Keratinocyte (primary cell): Measurements from ENCODE around the gene KAT8. TPM values are rescaled to one million over a fixed set of nuclear protein-coding genes. Genes with fewer than 3 reads are reported as not detected.
"Not testable (repeated sequence)": the region's sequence is repeated elsewhere in the genome, so short reads cannot be mapped to it uniquely, and the experiment has no call there.

Experiments used
- DNase-seq: peaks from one replicate; pipeline ENCODE4 v3.0.0-alpha.2; 2011; ENCODE audit warnings: low read depth, missing footprints, low spot score
- FAIRE-seq: peaks from 2 replicates; lab custom pipeline; 2011; peaks lifted over from hg19 to GRCh38; lab: Jason Lieb, UNC
- H2AFZ ChIP-seq: 2 replicates; pipeline ENCODE4 v1.6.0; 2012; ENCODE audit warnings: low read length, control low read depth, inconsistent platforms; ENCODE audit not compliant: control insufficient read depth
- H3K27ac ChIP-seq: 2 replicates; pipeline ENCODE4 v1.5.1; 2011; ENCODE audit warnings: low read length; ENCODE audit not compliant: control insufficient read depth, insufficient read depth
- H3K27me3 ChIP-seq: 3 replicates; pipeline ENCODE4 v1.6.0; 2011; ENCODE audit warnings: low read length; ENCODE audit not compliant: control insufficient read depth, insufficient read depth; ENCODE audit errors: extremely low read depth
- H3K36me3 ChIP-seq, 2 experiments: 2 replicates in 1 of 2; 3 replicates in 1 of 2; pipeline ENCODE4 v1.5.1; 2011; ENCODE audit warnings: low read length in 2 of 2, mild to moderate bottlenecking in 1 of 2; ENCODE audit not compliant: control insufficient read depth in 2 of 2, insufficient read depth in 2 of 2; ENCODE audit errors: extremely low read depth in 1 of 2
- H3K4me1 ChIP-seq: 3 replicates; pipeline ENCODE4 v1.5.1; 2011; ENCODE audit warnings: low read length; ENCODE audit not compliant: control insufficient read depth, insufficient read depth; ENCODE audit errors: extremely low read depth
- H3K4me2 ChIP-seq: 3 replicates; pipeline ENCODE4 v1.6.0; 2011; ENCODE audit warnings: low read depth, low read length; ENCODE audit not compliant: control insufficient read depth, insufficient read depth; ENCODE audit errors: extremely low read depth
- H3K4me3 ChIP-seq, 3 experiments: fragments of 200-600 bp in 1 of 3; sonication (generic) in 1 of 3; 2 replicates in 2 of 3; 3 replicates in 1 of 3; pipeline ENCODE4 v1.5.1; 2011 to 2016; ENCODE audit warnings: low read length in 3 of 3, mild to moderate bottlenecking in 3 of 3, control low read depth in 2 of 3, inconsistent platforms in 1 of 3, low read depth in 1 of 3, mixed read lengths in 1 of 3, mixed run types in 1 of 3, moderate library complexity in 1 of 3; ENCODE audit not compliant: control insufficient read depth in 2 of 3, insufficient read depth in 2 of 3; ENCODE audit errors: extremely low read depth in 1 of 3
- H3K79me2 ChIP-seq: 2 replicates; pipeline ENCODE4 v1.6.0; 2012; ENCODE audit warnings: low read length; ENCODE audit not compliant: control insufficient read depth, insufficient read depth
- H3K9ac ChIP-seq: 3 replicates; pipeline ENCODE4 v1.6.0; 2011; ENCODE audit warnings: low read length; ENCODE audit not compliant: control insufficient read depth, insufficient read depth; ENCODE audit errors: extremely low read depth
- H3K9me1 ChIP-seq: 3 replicates; pipeline ENCODE4 v1.6.0; 2011; ENCODE audit warnings: low read length; ENCODE audit not compliant: control insufficient read depth, insufficient read depth; ENCODE audit errors: extremely low read depth
- H3K9me3 ChIP-seq: 2 replicates; pipeline ENCODE4 v1.5.1; 2012; ENCODE audit warnings: low read depth, low read length; ENCODE audit not compliant: control insufficient read depth
- H4K20me1 ChIP-seq: 3 replicates; pipeline ENCODE4 v1.6.0; 2011; ENCODE audit warnings: low read length; ENCODE audit not compliant: control insufficient read depth, insufficient read depth; ENCODE audit errors: extremely low read depth
- CTCF ChIP-seq, 3 experiments: IDR thresholded peaks in 1 of 3; conservative IDR thresholded peaks in 1 of 3; optimal IDR thresholded peaks in 1 of 3; 2 replicates in 2 of 3; 3 replicates in 1 of 3; pipeline versions ENCODE3 to v1.5.1; 2011; ENCODE audit warnings: low read length in 3 of 3, mild to moderate bottlenecking in 3 of 3, moderate library complexity in 2 of 3, control low read depth in 1 of 3, inconsistent platforms in 1 of 3; ENCODE audit not compliant: insufficient read depth in 2 of 3; ENCODE audit errors: extremely low read depth in 1 of 3
- EZH2 ChIP-seq: IDR thresholded peaks from one replicate; pipeline ENCODE4 v1.6.1; 2012; ENCODE audit warnings: inconsistent platforms, mild to moderate bottlenecking, low read length, moderate library complexity
- dilution Hi-C: fragments of 300-500 bp; cut with MboI; formaldehyde crosslinking; loops from one replicate; pipeline ENCODE4 v1.7.0; 2020; ENCODE audit warnings: low sequenced_read_pairs; ENCODE audit not compliant: extremely low pct_ligation_motif_present
- polyA plus RNA-seq, 5 experiments: library from polyadenylated mRNA; depleted of rRNA in 3 of 5; stranded (reverse) in 3 of 5; stranded (forward) in 1 of 5; unstranded in 1 of 5; fragments of >200 nt; gene quantifications; 1 replicate in 1 of 5; 2 replicates in 3 of 5; 3 replicates in 1 of 5; pipeline versions ENCODE4 v1.2.1 to v1.2.3, GENCODE V29; 2011 to 2012; ENCODE audit warnings: missing spikeins in 2 of 5, low read depth in 1 of 5, low replicate concordance in 1 of 5

Gene KAT8
- polyA plus RNA-seq, 1 donor (not counting 4 experiments of a cell fraction or from before 2014, with no cell fraction given) = 26.4 TPM

GRCh38 chr16:31143011-31143693 is 25.7 kb downstream of the KAT8 start:
- Histone ChIP-seq H3K79me2 (no peaks in the 10 kb centered on the region), H4K20me1 (no peaks in the 10 kb centered on the region), H3K9me1 (no peaks in the 10 kb centered on the region), H3K9ac (peak overlapping the region; percentile 44), H3K9me3 (no peaks in the 10 kb centered on the region), H3K36me3 (no peaks in the 10 kb centered on the region), H3K4me1 (peaks cover 34% of the 10 kb centered on the region), H3K4me2 (peak overlapping the region; percentile 66), H3K27ac (no peak overlapping the region), H2AFZ (peak overlapping the region; percentile 93), H3K4me3 (peak overlapping the region in 1 of 3 experiments; percentile 49), H3K27me3 (no peaks in the 10 kb centered on the region)
- dilution Hi-C loops = no loop called here
- FAIRE-seq (no peak), DNase-seq (no peak)
- TF ChIP-seq EZH2 = no peak
- TF ChIP-seq CTCF (optimal IDR thresholded peaks at IDR 0.05 in 1 of 3, IDR thresholded peaks at IDR 0.05 in 1 of 3, conservative IDR thresholded peaks at IDR 0.05 in 1 of 3; ENCODE audit: extremely low read depth in 1 of 3, insufficient read depth in 2 of 3, low read length in 3 of 3) = no peak

GRCh38 chr16:31143694-31144148 is 26.3 kb downstream of the KAT8 start:
- Histone ChIP-seq H3K27me3 (no peaks in the 10 kb centered on the region), H3K9ac (no peak overlapping the region), H2AFZ (no peak overlapping the region), H3K4me1 (peaks cover 32% of the 10 kb centered on the region), H3K9me3 (no peaks in the 10 kb centered on the region), H3K27ac (no peak overlapping the region), H4K20me1 (no peaks in the 10 kb centered on the region), H3K4me2 (no peak overlapping the region), H3K79me2 (no peaks in the 10 kb centered on the region), H3K36me3 (no peaks in the 10 kb centered on the region), H3K9me1 (no peaks in the 10 kb centered on the region), H3K4me3 (no peak overlapping the region)
- dilution Hi-C loops = no loop called here
- no peak for TF ChIP-seq CTCF (optimal IDR thresholded peaks at IDR 0.05 in 1 of 3, IDR thresholded peaks at IDR 0.05 in 1 of 3, conservative IDR thresholded peaks at IDR 0.05 in 1 of 3; ENCODE audit: extremely low read depth in 1 of 3, insufficient read depth in 2 of 3, low read length in 3 of 3)
- TF ChIP-seq EZH2 = no peak
- DNase-seq (no peak), FAIRE-seq (no peak)

- DNase-seq, H3K27me3 ChIP-seq, H3K36me3 ChIP-seq, H3K4me3 ChIP-seq, FAIRE-seq, H3K9me3 ChIP-seq, H3K9me1 ChIP-seq, H3K79me2 ChIP-seq, H3K27ac ChIP-seq, H3K9ac ChIP-seq, H4K20me1 ChIP-seq, dilution Hi-C loops, H3K4me2 ChIP-seq, H2AFZ ChIP-seq: not testable (repeated sequence)
- peaks cover 25% of the 10 kb centered on the region for H3K4me1 ChIP-seq
Measured at GRCh38 chr16:31144418-31144817, 27.0 kb downstream of the KAT8 start.
